PC-9 (cell line): ENCODE results near the gene CCDC91. TPM values are rescaled to one million over a fixed set of nuclear protein-coding genes. Genes with fewer than 3 reads are reported as not detected.

Experiments
- BruUV-seq: library from RNA; stranded (reverse); fragments of 400-500 nt; replicated peaks from 2 replicates; lab custom pipeline; 2021; lab: Mats Ljungman, UMichigan
- CTCF ChIA-PET: fragments of 300-600 bp; sonication (Branson Sonifier 250); formaldehyde crosslinking; loops from one replicate; lab custom pipeline; 2022; ENCODE audit warnings: antibody characterized with exemption; lab: Charles Lee
- POLR2A ChIA-PET: fragments of 300-600 bp; sonication (Branson Sonifier 250); formaldehyde crosslinking; loops from one replicate; lab custom pipeline; 2022; ENCODE audit warnings: antibody characterized with exemption; ENCODE audit not compliant: unreplicated experiment; lab: Charles Lee
- DNase-seq, 2 experiments: peaks; one replicate each; pipeline versions ENCODE4 v3.0.0 to v3.0.0-alpha.2; 2015 to 2022; ENCODE audit warnings: mixed read lengths in 1 of 2
- H2AFZ ChIP-seq: fragments of 200-600 bp; sonication (generic); 2 replicates; pipeline ENCODE4 v1.8.1; 2017; ENCODE audit warnings: antibody characterized with exemption
- H3F3A ChIP-seq: fragments of 200-600 bp; sonication (generic); 2 replicates; pipeline ENCODE4 v1.8.1; 2017; ENCODE audit warnings: antibody characterized with exemption, mild to moderate bottlenecking, low read depth; ENCODE audit not compliant: insufficient read depth
- H3K27ac ChIP-seq: fragments of 200-600 bp; sonication (generic); 2 replicates; pipeline ENCODE4 v1.6.1; 2016; ENCODE audit warnings: mixed run types
- H3K27me3 ChIP-seq: fragments of 200-600 bp; sonication (generic); 2 replicates; pipeline ENCODE4 v1.6.1; 2016; ENCODE audit warnings: low read depth, mixed run types; ENCODE audit not compliant: insufficient read depth
- H3K36me3 ChIP-seq: fragments of 200-600 bp; sonication (generic); 2 replicates; pipeline ENCODE4 v1.6.1; 2016; ENCODE audit warnings: low read depth, mixed run types
- H3K4me1 ChIP-seq: fragments of 200-600 bp; sonication (generic); replicated peaks from 2 replicates; pipeline ENCODE4 v1.6.1; 2016; ENCODE audit warnings: mixed run types; ENCODE audit not compliant: insufficient read depth
- H3K4me2 ChIP-seq: fragments of 200-600 bp; sonication (generic); 2 replicates; pipeline ENCODE4 v1.6.1; 2017; ENCODE audit warnings: mixed run types
- H3K4me3 ChIP-seq: fragments of 200-600 bp; sonication (generic); 2 replicates; pipeline ENCODE4 v1.6.1; 2016; ENCODE audit warnings: mixed run types
- H3K79me2 ChIP-seq: fragments of 200-600 bp; sonication (generic); 2 replicates; pipeline ENCODE4 v1.6.1; 2017; ENCODE audit warnings: low read depth, mixed run types
- H3K9me2 ChIP-seq: fragments of 200-600 bp; sonication (generic); 2 replicates; pipeline ENCODE4 v1.8.1; 2017; ENCODE audit warnings: mild to moderate bottlenecking; ENCODE audit not compliant: insufficient read depth
- H3K9me3 ChIP-seq: fragments of 200-600 bp; sonication (generic); 2 replicates; pipeline ENCODE4 v1.8.1; 2016; ENCODE audit warnings: low read depth; ENCODE audit not compliant: insufficient read depth
- H4K20me1 ChIP-seq: fragments of 200-600 bp; sonication (generic); 2 replicates; pipeline ENCODE4 v1.8.1; 2017; ENCODE audit not compliant: insufficient read depth
- CTCF ChIP-seq: fragments of 200-600 bp; sonication (generic); conservative IDR thresholded peaks from 2 replicates; pipeline ENCODE4 v1.6.1; 2017; ENCODE audit warnings: mixed run types, antibody characterized with exemption, mild to moderate bottlenecking, moderate library complexity
- EZH2 ChIP-seq: fragments of 200-600 bp; sonication (generic); IDR thresholded peaks from 2 replicates; pipeline ENCODE4 v1.8.0; 2017; ENCODE audit warnings: antibody characterized with exemption, low read depth
- intact Hi-C: fragments of 100-400 bp; cut with micrococcal nuclease; formaldehyde crosslinking; loops from one replicate; pipeline ENCODE4 v1.10.0; 2022; ENCODE audit not compliant: unreplicated experiment
- total RNA-seq: library from RNA; stranded (reverse); gene quantifications from 2 replicates; pipeline ENCODE4 v1.2.3, GENCODE V29; 2021

CCDC91 gene
- total RNA-seq, 1 experiment from 2014 or later, result 38.9 TPM

- POLR2A ChIA-PET, result no interaction called here
- DNase-seq, result no peak
- H3K4me2 ChIP-seq, result no peak overlapping the region
- no peaks in the 10 kb centered on the region for H3K79me2 ChIP-seq
- H3K36me3 ChIP-seq, result no peaks in the 10 kb centered on the region
- H3K4me1 ChIP-seq, result peaks cover 42% of the 10 kb centered on the region
- CTCF ChIA-PET, result no interaction called here
- H4K20me1 ChIP-seq, result no peaks in the 10 kb centered on the region
- H2AFZ ChIP-seq, result no peak overlapping the region
- intact Hi-C loops, result loop anchor here (5.0 kb wide), 1 partner anchor 601 kb away; no protein-coding TSS in a partner anchor
- BruUV-seq, result no TSS peak
- H3K9me3 ChIP-seq, result peaks cover 14% of the 10 kb centered on the region; the same call in 1 of the 2 replicates
- no peak overlapping the region for H3K27ac ChIP-seq
- no peak overlapping the region for H3K4me3 ChIP-seq
- no peaks in the 10 kb centered on the region for H3K9me2 ChIP-seq
- TF ChIP-seq CTCF, result no peak
- TF ChIP-seq EZH2, result no peak
- peaks cover 26% of the 10 kb centered on the region for H3F3A ChIP-seq
- H3K27me3 ChIP-seq, result no peaks in the 10 kb centered on the region
Measured at GRCh38 chr12:28568118-28568517, 377.9 kb downstream of the CCDC91 start.

- Histone ChIP-seq H3K4me3 (no peak overlapping the region), H3K9me3 (peaks cover 14% of the 10 kb centered on the region; the same call in 1 of the 2 replicates), H3K27ac (peak overlapping the region; percentile 77), H3K27me3 (no peaks in the 10 kb centered on the region), H2AFZ (no peak overlapping the region), H3K9me2 (no peaks in the 10 kb centered on the region), H3K4me2 (peak overlapping the region; percentile 67; the same call in 1 of the 2 replicates), H3K79me2 (no peaks in the 10 kb centered on the region), H3K36me3 (no peaks in the 10 kb centered on the region), H3F3A (peaks cover 26% of the 10 kb centered on the region), H3K4me1 (peaks cover 41% of the 10 kb centered on the region), H4K20me1 (no peaks in the 10 kb centered on the region)
- CTCF ChIA-PET, result no interaction called here
- no peak for DNase-seq
- intact Hi-C loops, result loop anchor here (5.0 kb wide), 1 partner anchor 601 kb away; no protein-coding TSS in a partner anchor
- no peak for TF ChIP-seq CTCF
- TF ChIP-seq EZH2, result no peak
- POLR2A ChIA-PET, result no interaction called here
- no TSS peak for BruUV-seq
Measured at GRCh38 chr12:28568704-28569103, 378.4 kb downstream of the CCDC91 start.

- H3F3A ChIP-seq, result peaks cover 26% of the 10 kb centered on the region
- intact Hi-C loops, result loop anchor here (5.0 kb wide), 1 partner anchor 603 kb away; no protein-coding TSS in a partner anchor
- DNase-seq, result peak; percentile 38 to 96
- peaks cover 14% of the 10 kb centered on the region; the same call in 1 of the 2 replicates for H3K9me3 ChIP-seq
- H2AFZ ChIP-seq, result no peak overlapping the region
- no peaks in the 10 kb centered on the region for H3K36me3 ChIP-seq
- no TSS peak for BruUV-seq
- no peaks in the 10 kb centered on the region for H3K27me3 ChIP-seq
- ChIA-PET CTCF (interaction anchor here (0.5 kb wide), 1 partner anchor 179 kb away, joined by 6 read pairs; no protein-coding TSS in a partner anchor), POLR2A (interaction anchor here (0.6 kb wide), 3 partner anchors 85 to 1919 kb away, joined by 3 to 5 read pairs (median 5); no protein-coding TSS in a partner anchor)
- H3K9me2 ChIP-seq, result no peaks in the 10 kb centered on the region
- H3K4me1 ChIP-seq, result peaks cover 41% of the 10 kb centered on the region
- H3K4me2 ChIP-seq, result peak overlapping the region; percentile 67
- H3K27ac ChIP-seq, result peak overlapping the region; percentile 77
- H4K20me1 ChIP-seq, result no peaks in the 10 kb centered on the region
- H3K79me2 ChIP-seq, result no peaks in the 10 kb centered on the region
- TF ChIP-seq EZH2, result no peak
- no peak for TF ChIP-seq CTCF
- H3K4me3 ChIP-seq, result peak overlapping the region; percentile 6; the same call in 1 of the 2 replicates
Measured at GRCh38 chr12:28569698-28570411, 379.6 kb downstream of the CCDC91 start.
